ENCODE measurements around the gene IRF2. TPM values are rescaled to one million over a fixed set of nuclear protein-coding genes. Genes with fewer than 3 reads are reported as not detected.

The IRF2 gene
- polyA plus RNA-seq, 2 of the 4 experiments (the other 2 are of a cell fraction): 11.0 to 23.5 TPM

DNA sequence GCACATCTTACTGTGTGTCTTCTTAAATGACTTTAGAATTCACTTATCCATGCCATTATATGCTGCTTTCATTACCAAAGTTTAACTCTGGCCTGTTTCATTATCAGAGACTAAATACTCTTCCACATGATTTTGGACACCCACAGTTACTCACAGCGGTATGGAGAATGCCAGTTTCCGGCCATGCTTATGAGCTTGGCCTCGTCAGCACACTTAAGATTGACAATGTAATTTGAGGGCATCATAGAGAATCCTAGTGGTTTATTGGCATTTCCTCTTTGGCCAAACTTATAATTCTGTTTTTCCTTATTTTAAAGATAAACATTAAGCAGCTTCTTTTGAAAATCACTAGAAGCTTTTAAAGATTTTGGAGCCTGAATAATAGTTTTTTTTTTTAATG, 104.5 kb downstream of the IRF2 start:
- CTCF ChIA-PET: no interaction called here

DNA sequence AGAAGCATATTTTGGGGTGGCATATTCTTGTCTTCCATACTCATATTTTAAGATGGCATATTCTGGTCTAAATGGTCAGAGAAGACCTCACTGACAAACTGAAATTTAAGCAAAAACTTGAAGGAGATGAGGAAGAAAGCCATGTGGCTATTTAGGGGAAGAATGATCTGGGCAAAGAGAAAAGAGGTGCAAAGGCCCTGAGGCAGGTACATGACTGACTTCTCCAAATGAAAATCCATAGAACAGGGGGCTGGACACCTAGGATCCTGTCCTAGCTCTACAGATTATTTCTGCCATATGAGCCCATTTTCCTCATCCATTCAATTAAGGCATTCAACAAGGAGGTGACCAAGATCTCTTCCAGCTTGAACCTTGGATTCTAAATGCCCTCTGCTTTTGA, 105.6 kb downstream of the IRF2 start:
- H3K4me3 ChIP-seq: no peak overlapping the region
- ATAC-seq (no peak), DNase-seq (ENCODE audit: low read depth in 1 of 2, low spot score in 1 of 2) (no peak), FAIRE-seq (no peak)
- ChIA-PET CTCF (interaction anchor here (0.9 kb wide), 1 partner anchor 14 kb away, joined by 4 read pairs; no protein-coding TSS in a partner anchor), POLR2A (no interaction called here)
- TF ChIP-seq HOXA7 (CRISPR knock-in tag; IDR thresholded peaks at IDR 0.05) (no peak), RCOR1 (IDR thresholded peaks at IDR 0.05; ENCODE audit: low read depth, low read length) (no peak), CBX8 (IDR thresholded peaks at IDR 0.05) (no peak), ZC3H11A (IDR thresholded peaks at IDR 0.05) (no peak), FOSL2 (IDR thresholded peaks at IDR 0.05) (no peak), FOSL2 (CRISPR knock-in tag; IDR thresholded peaks at IDR 0.05) (no peak), NPAS2 (CRISPR knock-in tag; IDR thresholded peaks at IDR 0.05; ENCODE audit: borderline replicate concordance) (no peak), MAFK (IDR thresholded peaks at IDR 0.05; ENCODE audit: partially characterized antibody) (no peak), CHD2 (IDR thresholded peaks at IDR 0.05; ENCODE audit: low read length, partially characterized antibody) (no peak), EHF (CRISPR knock-in tag; IDR thresholded peaks at IDR 0.05) (no peak), PHF8 (IDR thresholded peaks at IDR 0.05; ENCODE audit: borderline replicate concordance, low read depth) (no peak), CBX2 (IDR thresholded peaks at IDR 0.05; ENCODE audit: borderline replicate concordance, low read depth) (no peak), KDM5A (IDR thresholded peaks at IDR 0.05) (no peak)
- TF ChIP-seq, protein P1, sequence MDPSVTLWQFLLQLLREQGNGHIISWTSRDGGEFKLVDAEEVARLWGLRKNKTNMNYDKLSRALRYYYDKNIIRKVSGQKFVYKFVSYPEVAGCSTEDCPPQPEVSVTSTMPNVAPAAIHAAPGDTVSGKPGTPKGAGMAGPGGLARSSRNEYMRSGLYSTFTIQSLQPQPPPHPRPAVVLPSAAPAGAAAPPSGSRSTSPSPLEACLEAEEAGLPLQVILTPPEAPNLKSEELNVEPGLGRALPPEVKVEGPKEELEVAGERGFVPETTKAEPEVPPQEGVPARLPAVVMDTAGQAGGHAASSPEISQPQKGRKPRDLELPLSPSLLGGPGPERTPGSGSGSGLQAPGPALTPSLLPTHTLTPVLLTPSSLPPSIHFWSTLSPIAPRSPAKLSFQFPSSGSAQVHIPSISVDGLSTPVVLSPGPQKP (IDR thresholded peaks at IDR 0.05; ENCODE audit: low read depth, low read length): no peak
- TF ChIP-seq, protein P2, sequence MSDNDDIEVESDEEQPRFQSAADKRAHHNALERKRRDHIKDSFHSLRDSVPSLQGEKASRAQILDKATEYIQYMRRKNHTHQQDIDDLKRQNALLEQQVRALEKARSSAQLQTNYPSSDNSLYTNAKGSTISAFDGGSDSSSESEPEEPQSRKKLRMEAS (IDR thresholded peaks at IDR 0.05): no peak
- no peak overlapping the region for H3K4me2 ChIP-seq
- H3K27ac ChIP-seq: no peak overlapping the region
- no peaks in the 10 kb centered on the region for H3K4me1 ChIP-seq
- H3K9me3 ChIP-seq: no peaks in the 10 kb centered on the region

More for the DNA sequence above, 104.5 kb downstream of the IRF2 start:
- H3K4me2 ChIP-seq: no peak overlapping the region
- WGBS (ENCODE audit: missing lambda C conversion rate): 89% methylated on average over 3 of the region's 3 CpGs
- POLR2A ChIA-PET: no interaction called here
- H3K9me3 ChIP-seq: no peaks in the 10 kb centered on the region
- ATAC-seq: no peak
- no peak for FAIRE-seq
- no peak for DNase-seq (ENCODE audit: low read depth in 1 of 2, low spot score in 1 of 2)
- H3K4me3 ChIP-seq: no peak overlapping the region
- H3K4me1 ChIP-seq: no peaks in the 10 kb centered on the region
- TF ChIP-seq POLR2AphosphoS2 (conservative IDR thresholded peaks at IDR 0.05; ENCODE audit: low read length) (no peak), CBX8 (IDR thresholded peaks at IDR 0.05) (no peak), ZFP36 (IDR thresholded peaks at IDR 0.05; ENCODE audit: borderline replicate concordance, partially characterized antibody) (no peak), NPAS2 (CRISPR knock-in tag; IDR thresholded peaks at IDR 0.05; ENCODE audit: borderline replicate concordance) (no peak), SREBF2 (IDR thresholded peaks at IDR 0.05) (no peak), CTCF (IDR thresholded peaks at IDR 0.05) (no peak)
- TF ChIP-seq, protein P3, sequence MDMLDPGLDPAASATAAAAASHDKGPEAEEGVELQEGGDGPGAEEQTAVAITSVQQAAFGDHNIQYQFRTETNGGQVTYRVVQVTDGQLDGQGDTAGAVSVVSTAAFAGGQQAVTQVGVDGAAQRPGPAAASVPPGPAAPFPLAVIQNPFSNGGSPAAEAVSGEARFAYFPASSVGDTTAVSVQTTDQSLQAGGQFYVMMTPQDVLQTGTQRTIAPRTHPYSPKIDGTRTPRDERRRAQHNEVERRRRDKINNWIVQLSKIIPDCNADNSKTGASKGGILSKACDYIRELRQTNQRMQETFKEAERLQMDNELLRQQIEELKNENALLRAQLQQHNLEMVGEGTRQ (IDR thresholded peaks at IDR 0.05): no peak
- H3K27ac ChIP-seq: no peak overlapping the region

DNA sequence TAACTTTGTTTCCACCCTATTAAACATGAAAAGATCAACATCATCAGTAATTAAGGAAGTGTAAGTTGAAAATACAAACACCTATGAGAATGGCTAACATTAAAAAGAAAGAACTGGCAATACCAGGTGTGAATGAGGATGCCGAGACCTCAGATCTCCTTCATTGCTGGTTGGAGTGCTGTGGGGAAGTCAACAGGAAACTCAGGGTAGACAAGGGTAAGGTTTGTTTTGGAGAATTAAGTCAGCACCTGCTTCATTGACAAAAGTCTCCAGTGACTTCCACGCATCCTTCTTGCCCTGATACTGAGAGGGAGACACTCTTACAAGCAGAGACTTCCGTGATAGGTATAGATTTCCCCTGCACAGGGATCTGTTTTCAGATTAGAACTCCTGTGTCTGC, 106.1 kb downstream of the IRF2 start:
- no peak for FAIRE-seq
- no peak for DNase-seq (ENCODE audit: low read depth in 1 of 2, low spot score in 1 of 2)
- no peak for ATAC-seq
- WGBS (ENCODE audit: missing lambda C conversion rate): 82% methylated on average over 3 of the region's 3 CpGs
- Histone ChIP-seq H3K4me3 (no peak overlapping the region), H3K27ac (no peak overlapping the region), H3K9me3 (no peaks in the 10 kb centered on the region), H3K4me2 (no peak overlapping the region), H3K4me1 (no peaks in the 10 kb centered on the region)
- ChIA-PET POLR2A (no interaction called here), CTCF (interaction anchor here (0.9 kb wide), 1 partner anchor 13 kb away, joined by 4 read pairs; no protein-coding TSS in a partner anchor)
- TF ChIP-seq, protein P3 (IDR thresholded peaks at IDR 0.05): no peak
- TF ChIP-seq RARB (CRISPR knock-in tag; IDR thresholded peaks at IDR 0.05) (no peak), ZSCAN20 (CRISPR knock-in tag; IDR thresholded peaks at IDR 0.05) (no peak), HOXA7 (CRISPR knock-in tag; IDR thresholded peaks at IDR 0.05) (no peak), HOXB13 (CRISPR knock-in tag; IDR thresholded peaks at IDR 0.05; ENCODE audit: low read depth) (no peak), SREBF2 (IDR thresholded peaks at IDR 0.05) (no peak), JUN (IDR thresholded peaks at IDR 0.05) (no peak), ZC3H11A (IDR thresholded peaks at IDR 0.05) (no peak), ESRRA (IDR thresholded peaks at IDR 0.05; ENCODE audit: borderline replicate concordance, low read length) (no peak), EP300 (IDR thresholded peaks at IDR 0.05) (no peak), FOSL2 (IDR thresholded peaks at IDR 0.05) (no peak), FOSL2 (CRISPR knock-in tag; IDR thresholded peaks at IDR 0.05) (no peak), FOXS1 (CRISPR knock-in tag; IDR thresholded peaks at IDR 0.05) (no peak), NFE2L2 (conservative IDR thresholded peaks at IDR 0.05; ENCODE audit: low read length) (no peak), CHD2 (IDR thresholded peaks at IDR 0.05; ENCODE audit: low read length, partially characterized antibody) (no peak), MAFK (IDR thresholded peaks at IDR 0.05; ENCODE audit: partially characterized antibody) (no peak)
- TF ChIP-seq, protein P4, sequence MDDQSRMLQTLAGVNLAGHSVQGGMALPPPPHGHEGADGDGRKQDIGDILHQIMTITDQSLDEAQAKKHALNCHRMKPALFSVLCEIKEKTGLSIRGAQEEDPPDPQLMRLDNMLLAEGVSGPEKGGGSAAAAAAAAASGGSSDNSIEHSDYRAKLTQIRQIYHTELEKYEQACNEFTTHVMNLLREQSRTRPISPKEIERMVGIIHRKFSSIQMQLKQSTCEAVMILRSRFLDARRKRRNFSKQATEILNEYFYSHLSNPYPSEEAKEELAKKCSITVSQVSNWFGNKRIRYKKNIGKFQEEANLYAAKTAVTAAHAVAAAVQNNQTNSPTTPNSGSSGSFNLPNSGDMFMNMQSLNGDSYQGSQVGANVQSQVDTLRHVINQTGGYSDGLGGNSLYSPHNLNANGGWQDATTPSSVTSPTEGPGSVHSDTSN (IDR thresholded peaks at IDR 0.05): no peak
- TF ChIP-seq, protein P2 (IDR thresholded peaks at IDR 0.05): no peak
